Caki2 (cell line): ENCODE results near the gene WDR70. TPM values are rescaled to one million over a fixed set of nuclear protein-coding genes. Genes with fewer than 3 reads are reported as not detected.
"Not testable (repeated sequence)": the region's sequence is repeated elsewhere in the genome, so short reads cannot be mapped to it uniquely, and the experiment has no call there.

Experiments used
- DNase-seq: peaks from one replicate; pipeline ENCODE4 v3.0.0-alpha.2; 2015; ENCODE audit warnings: low read depth
- in situ Hi-C: cut with HindIII; loops from 2 replicates; pipeline ENCODE4 v1.10.0; 2016; ENCODE audit warnings: low sequenced_read_pairs, low pct_unique_long_range_greater_than_20kb, mixed read lengths
- total RNA-seq: library from RNA; depleted of rRNA; stranded (reverse); fragments of >200 nt; shearing (Covaris generic); gene quantifications from 2 replicates; pipeline ENCODE4 v1.2.3, GENCODE V29; 2014; ENCODE audit warnings: low replicate concordance

WDR70 gene
- total RNA-seq, 1 experiment from 2014 or later: 20.0 TPM

GRCh38 chr5:37754976-37755375, 375.9 kb downstream of the WDR70 start:
- in situ Hi-C loops: no loop called here
- DNase-seq: no peak

GRCh38 chr5:37755581-37755980, 376.5 kb downstream of the WDR70 start:
- DNase-seq: no peak
- in situ Hi-C loops: no loop called here

DNA sequence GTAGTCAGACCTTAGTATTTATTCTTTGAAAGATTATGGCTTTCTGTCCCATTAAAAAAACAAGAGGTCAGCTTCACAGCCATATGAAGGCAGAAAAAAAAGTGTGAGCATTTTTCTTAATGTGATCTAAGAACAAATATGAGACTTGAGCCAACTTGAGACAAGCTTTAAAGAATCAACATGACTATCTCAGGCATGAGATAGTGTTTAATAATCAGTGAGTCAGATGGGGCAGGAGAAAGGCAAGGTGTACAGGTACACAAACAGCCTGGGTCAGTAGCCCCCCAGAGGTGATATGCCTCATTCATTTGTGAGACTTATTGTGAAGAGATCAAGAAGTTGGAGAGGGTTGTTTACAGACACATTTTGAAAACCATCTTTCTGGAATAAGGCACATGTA, 377.1 kb downstream of the WDR70 start:
- DNase-seq: no peak
- in situ Hi-C loops: no loop called here

DNA sequence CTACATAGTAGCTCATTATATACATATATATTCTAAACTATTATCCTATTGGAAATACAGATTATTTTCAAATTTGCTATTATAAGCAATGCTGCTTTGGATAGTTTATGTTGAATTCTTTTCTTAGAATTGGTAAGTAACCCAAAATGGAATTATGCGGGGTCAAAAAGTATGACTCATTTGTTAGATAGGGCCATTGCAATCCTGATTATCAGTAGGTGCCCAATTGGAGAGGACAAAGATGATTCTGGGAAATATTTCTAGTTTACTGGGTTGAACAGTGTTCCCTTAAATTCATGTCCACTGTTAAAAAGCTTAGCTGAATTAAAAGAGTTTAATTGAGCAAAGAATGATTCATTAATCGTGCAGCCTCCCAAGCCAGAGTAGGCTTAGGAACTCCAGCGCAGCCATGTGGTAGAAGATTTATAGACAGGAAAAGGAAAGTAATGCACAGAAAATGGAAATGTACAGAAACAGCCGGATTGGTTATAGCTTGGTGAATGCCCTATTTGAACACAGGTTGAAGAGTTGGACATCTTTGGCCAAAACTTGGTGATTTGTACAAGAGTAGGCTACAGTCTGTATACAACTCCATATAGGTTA, 379.0 kb downstream of the WDR70 start:
- in situ Hi-C loops: no loop called here
- DNase-seq: no peak

GRCh38 chr5:37767251-37767650, 388.1 kb downstream of the WDR70 start:
- in situ Hi-C loops: no loop called here
- no peak for DNase-seq

DNA sequence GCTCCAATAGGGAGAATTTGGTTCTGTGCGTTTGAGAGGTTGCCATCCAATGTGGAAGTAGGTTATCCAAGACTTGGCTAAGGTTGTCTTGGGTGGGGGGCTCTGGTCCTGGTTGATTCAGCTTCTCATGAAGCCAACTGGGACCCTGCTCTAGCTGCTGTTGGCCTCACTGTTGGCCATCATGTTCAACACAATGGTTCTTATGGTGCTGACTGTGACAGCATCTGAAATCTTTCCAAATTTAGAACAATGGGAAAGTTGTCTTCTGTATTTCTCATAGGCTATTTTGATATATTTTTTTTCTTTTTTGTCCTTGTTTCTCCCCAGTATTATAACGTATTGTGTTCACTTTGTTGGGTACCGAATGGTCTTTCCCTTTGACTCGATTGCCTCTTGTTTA, 388.8 kb downstream of the WDR70 start:
- in situ Hi-C loops: no loop called here
- DNase-seq: no peak

- in situ Hi-C loops: no loop called here
- no peak for DNase-seq
Measured at GRCh38 chr5:37768371-37768770, 389.3 kb downstream of the WDR70 start.

DNA sequence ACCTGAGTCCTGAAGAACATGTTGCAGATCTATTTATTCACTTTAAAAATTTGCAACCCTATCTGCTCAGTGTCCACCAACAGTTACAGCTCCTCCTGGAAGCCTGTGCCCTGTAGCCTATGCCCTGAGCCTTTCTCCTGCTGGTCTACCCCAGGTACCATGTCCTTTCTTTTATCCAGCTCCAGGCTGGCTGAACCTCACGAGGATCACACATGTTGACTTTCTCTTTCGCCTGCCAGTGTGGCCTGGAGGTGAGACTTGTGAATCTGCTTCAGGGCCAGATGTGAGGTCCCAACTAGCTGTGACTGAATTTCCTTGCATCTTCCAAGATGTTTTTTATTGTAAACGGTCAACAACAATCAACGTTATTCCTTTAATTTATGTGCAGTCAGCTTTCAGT, 390.0 kb downstream of the WDR70 start:
- in situ Hi-C loops: no loop called here
- DNase-seq: no peak

DNA sequence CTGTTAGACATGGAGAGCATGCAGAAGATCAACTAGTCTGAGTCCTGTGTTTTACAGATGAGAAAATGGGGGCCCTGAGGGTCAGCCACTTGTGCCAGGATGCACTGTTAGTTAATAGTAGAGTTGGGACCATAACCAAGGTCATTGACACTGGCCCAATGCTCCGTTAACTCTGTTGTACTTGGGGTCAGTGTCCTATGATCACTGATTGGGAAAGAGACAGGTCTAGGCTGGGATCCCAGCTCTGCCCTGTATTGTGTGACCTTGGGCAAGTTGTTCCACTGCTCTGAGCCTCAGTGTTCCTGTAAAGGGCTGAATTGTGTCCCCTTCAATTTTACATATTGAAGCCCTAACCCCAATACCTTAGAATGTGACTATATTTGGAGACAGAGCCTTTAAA, 390.7 kb downstream of the WDR70 start:
- DNase-seq: no peak
- in situ Hi-C loops: no loop called here

DNA sequence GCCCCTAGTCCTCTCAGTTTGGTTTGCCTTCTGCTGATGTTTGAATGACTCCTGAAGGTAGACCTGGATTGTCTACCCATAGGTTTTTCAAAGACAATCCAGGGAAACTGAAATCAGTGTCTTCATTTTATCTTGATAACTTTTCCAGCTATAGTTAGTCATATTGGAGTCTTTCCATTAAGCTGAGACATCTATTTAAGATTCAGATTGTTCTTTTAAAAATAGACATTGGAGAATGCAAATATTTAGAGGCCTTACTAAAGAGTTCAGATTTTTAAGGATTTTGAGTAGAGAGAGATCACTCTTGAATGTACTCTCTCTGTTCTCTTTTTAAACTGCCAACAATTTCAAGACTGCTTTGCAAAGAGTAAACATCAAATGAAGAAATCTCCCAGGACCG, 391.7 kb downstream of the WDR70 start:
- no peak for DNase-seq
- in situ Hi-C loops: no loop called here

DNA sequence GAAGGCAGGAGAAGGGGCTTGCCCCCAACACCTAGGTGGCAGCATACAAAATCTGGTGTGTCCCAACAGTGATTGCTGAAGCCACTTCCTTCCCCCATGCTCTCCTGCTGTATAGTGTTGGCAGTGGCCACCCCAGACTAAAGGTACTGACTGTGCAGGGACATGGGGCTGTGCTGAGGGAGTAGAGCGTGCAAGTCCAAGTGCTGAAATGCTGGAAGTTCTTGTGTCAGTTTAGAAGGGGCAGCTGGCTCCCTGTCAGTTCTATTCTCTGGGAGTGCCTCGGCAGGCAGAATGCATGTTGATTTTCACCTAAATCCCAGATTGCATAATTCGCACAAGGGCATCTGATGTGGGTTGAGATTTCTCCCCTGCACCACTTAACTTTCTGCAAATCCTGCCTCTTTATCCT, 392.1 kb downstream of the WDR70 start:
- in situ Hi-C loops: no loop called here
- DNase-seq: no peak

GRCh38 chr5:37771731-37772130, 392.6 kb downstream of the WDR70 start:
- in situ Hi-C loops: no loop called here
- DNase-seq: no peak

DNA sequence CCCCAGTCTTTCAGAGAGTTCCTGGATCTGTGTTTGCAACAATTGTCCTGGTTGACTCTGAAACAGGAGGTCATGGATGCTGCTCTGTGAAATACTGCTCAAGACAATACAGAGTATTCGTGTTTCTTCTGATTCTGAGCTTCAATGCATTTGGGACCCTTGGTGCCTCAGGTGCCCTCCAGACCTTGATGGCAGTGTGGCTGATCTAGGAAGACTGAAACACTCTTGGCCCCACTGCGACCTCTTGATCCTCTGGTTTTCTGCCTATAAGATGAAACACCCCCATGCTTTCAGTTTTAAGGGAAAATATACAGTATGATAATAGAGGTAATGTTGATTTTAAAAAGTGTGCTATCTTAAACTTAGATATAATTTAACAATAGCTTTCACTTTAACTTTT, 393.1 kb downstream of the WDR70 start:
- DNase-seq: no peak
- in situ Hi-C loops: no loop called here

GRCh38 chr5:37773809-37774208, 394.7 kb downstream of the WDR70 start:
- in situ Hi-C loops: no loop called here

GRCh38 chr5:37774912-37775483, 395.9 kb downstream of the WDR70 start:
- peak; percentile 8 for DNase-seq
- in situ Hi-C loops: no loop called here

More at GRCh38 chr5:37773809-37774208, 394.7 kb downstream of the WDR70 start:
- no peak for DNase-seq

GRCh38 chr5:37776826-37777225, 397.7 kb downstream of the WDR70 start:
- DNase-seq: no peak
- in situ Hi-C loops: no loop called here

DNA sequence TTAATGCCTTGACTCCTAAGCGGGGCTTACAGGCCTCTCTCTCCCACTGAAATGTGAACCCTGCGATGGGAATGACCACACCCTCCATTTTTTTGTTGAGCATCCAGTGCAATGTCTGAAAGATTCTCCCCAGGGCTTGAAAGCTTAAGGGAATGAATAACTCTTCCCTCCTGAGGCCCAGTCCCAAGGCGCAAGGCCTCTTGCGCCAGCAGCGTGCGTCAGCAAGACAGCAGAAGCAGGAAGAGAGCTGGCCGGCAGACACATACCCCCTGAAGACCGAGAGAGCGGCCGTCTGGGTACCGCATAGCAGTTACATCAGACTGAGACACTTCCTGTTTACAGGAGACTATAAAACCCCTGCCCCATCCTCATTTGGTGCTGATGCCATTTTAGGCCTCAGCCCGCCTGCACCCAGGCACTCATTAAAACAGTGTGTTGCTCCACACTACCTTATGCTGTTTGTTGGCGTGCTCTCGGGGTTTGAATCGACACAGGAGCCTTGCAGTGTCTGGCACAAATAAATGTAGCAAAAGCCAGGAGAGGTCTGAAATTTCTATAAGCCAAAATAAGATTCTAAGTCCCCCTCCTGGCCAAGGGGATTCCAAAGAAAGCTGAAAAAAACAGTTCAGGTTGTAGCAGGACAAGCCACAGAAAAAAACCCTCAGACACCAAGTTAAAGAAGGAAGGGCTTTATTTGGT, 398.5 kb downstream of the WDR70 start:
- no peak for DNase-seq
- in situ Hi-C loops: no loop called here

GRCh38 chr5:37781409-37781808, 402.3 kb downstream of the WDR70 start:
- in situ Hi-C loops, DNase-seq: not testable (repeated sequence)

GRCh38 chr5:37786416-37786815, 407.3 kb downstream of the WDR70 start:
- no peak for DNase-seq
- in situ Hi-C loops: no loop called here
